TTC549 (cell line): ENCODE data around the gene ARMC2.

ENCODE experiments used
- FAIRE-seq: peaks from 2 replicates; lab custom pipeline; 2012; peaks lifted over from hg19 to GRCh38; lab: Jason Lieb, UNC

ARMC2 gene

GRCh38 chr6:108988296-108988695 is 140.1 kb downstream of the ARMC2 start:
- FAIRE-seq: no peak

GRCh38 chr6:108988765-108989164 is 140.5 kb downstream of the ARMC2 start:
- FAIRE-seq: no peak

GRCh38 chr6:108989700-108990099 is 141.5 kb downstream of the ARMC2 start:
- no peak for FAIRE-seq

DNA sequence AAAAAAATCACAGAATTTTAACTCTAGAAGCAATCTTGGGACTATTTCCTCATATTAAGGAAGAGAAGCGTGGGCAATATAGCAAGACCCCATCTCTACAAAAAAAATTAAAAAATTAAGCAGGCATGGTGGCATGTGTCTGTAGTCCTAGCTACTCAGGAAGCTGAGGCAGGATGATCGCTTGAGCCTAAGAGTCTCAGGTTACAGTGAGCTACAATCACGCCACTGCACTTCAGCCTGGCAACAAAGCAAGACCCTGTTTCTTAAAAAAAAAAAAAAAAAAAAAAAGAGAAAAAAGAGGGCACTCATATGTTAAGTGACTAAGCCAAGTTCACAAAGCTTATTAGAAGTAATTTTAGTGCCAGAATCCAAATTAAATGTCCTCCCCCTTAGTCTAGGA is 145.7 kb downstream of the ARMC2 start:
- no peak for FAIRE-seq

DNA sequence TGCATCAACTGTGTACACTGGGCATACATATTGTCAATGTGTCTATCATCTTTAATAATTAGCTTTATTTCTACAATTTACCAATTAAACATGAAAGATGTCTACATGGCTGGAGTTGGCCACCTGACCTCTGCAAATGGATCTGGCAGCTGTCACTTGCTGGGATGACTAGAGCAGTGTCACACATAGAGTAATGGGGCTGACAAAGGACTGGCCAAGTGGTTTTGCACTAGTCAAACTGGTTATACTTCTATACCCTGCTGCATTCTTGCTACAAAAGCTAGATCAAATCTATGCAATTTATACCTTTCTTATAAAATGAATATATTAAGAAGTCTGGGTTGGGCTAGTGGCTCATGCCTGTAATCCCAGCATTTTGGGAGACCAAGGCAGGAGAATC is 147.1 kb downstream of the ARMC2 start:
- no peak for FAIRE-seq

DNA sequence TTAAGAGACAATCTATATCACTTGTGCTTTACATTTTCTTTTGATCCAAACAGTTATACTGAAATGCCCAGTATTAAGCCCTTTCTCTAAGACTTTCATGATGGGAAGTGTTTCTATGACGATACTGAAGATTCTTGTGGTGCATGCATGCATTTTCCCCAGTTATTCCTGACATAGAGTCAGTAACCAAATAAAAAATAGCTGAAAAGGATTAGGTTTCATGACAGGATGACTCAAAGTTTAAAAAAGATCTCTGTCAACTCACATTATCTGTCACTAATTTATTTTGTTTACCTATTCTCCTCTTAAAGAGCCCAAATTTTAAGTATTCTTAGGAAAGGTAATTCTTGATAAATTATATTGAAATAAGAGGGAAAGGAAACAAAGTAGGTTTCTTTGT is 148.0 kb downstream of the ARMC2 start:
- FAIRE-seq: no peak

DNA sequence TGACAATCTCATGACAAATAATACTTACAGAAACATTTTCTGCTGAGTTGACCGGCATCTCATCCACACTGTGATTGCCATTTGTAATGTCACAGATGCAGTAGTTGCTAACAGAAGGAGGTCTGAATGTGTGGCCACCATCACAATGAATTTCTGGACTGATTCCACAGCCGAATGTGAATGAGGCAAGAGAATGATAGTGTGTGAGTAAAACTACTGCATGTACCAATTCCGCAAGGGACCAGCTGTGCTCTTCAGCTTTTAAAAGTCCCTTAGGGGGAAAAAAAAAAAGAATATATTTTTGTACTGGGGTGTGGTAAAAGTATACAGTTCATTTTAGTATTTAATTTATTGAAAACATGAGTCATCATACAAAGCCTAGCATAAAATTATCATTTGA is 150.3 kb downstream of the ARMC2 start:
- no peak for FAIRE-seq

- no peak for FAIRE-seq
Measured at GRCh38 chr6:108999428-108999827, 151.2 kb downstream of the ARMC2 start.

DNA sequence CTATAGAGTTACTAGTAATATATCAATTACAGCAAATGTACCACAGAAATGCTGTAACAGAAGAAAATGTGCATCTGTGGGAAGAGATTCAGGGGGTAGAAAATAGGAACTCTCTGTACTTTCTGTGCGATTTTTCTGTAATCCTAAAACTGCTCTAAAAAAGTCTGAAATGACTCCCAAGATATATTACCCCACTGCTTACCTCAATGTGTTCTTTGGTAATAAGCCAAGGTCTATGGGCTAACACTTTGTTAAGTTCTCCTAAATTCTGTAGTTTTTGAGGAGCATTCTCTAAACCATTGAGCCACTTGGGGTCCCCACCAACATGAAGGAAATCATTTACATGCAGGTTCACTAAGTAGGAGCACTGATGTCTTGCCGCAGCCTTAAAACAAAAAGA is 152.1 kb downstream of the ARMC2 start:
- FAIRE-seq: no peak

- no peak for FAIRE-seq
Measured at GRCh38 chr6:109001291-109001894, 153.2 kb downstream of the ARMC2 start.

- FAIRE-seq: no peak
Measured at GRCh38 chr6:109002051-109002697, 154.0 kb downstream of the ARMC2 start.

DNA sequence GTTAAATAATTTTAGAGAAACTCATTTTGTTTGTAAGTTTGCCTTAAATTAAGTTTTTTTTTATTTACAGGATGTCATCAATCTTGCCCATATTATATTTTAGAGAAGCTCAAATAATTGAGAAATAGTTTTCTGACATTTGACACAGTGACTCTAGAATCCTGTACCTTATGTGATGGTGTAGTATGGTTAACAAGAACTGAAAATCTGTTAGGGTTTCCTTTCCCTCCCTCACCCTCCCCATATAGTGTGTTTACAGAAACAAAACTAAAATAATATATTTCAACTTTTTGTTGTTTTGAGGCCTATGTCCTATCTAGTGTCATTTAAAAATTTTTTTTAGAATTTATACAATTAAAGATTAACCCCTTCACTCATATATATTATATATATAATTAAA is 154.7 kb downstream of the ARMC2 start:
- FAIRE-seq: no peak

- no peak for FAIRE-seq
Measured at GRCh38 chr6:109006818-109007217, 158.6 kb downstream of the ARMC2 start.

GRCh38 chr6:109007521-109007920 is 159.3 kb downstream of the ARMC2 start:
- FAIRE-seq: no peak

GRCh38 chr6:109008054-109008453 is 159.8 kb downstream of the ARMC2 start:
- FAIRE-seq: no peak

DNA sequence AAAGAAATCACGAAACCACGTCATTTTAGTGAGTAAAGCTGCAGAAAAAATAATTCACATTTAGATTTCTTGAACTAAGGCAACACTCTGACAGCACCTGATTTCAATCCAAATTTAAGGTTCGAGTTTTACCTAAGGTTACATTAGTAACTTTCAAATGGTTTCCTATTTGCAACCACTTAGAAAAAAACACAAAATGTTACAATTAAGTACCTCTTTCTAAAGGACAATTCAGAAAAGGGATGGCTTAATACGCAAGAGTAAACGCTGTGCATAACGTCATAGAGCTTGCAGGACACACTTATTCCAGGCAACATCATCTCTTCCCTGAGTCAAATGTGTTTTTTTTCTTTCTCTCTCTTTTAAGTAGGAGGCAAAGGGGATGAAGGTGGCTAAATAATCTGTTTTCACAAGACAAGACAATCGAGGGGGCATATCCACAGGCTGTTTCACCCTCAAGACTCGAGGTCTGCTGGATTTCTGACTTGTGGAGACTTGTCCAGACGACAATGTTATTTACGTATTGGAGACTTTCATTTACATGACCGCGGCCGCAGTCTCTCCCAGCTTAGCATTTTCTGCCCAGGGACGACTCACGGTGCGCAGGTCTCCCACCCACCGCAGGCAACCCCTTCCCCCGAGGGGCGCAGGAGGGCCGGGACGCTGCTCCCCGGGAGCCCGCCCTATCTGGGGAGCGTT is 160.5 kb downstream of the ARMC2 start:
- peak; percentile 7 for FAIRE-seq

- FAIRE-seq: no peak
Measured at GRCh38 chr6:109009236-109009961, 161.2 kb downstream of the ARMC2 start.

DNA sequence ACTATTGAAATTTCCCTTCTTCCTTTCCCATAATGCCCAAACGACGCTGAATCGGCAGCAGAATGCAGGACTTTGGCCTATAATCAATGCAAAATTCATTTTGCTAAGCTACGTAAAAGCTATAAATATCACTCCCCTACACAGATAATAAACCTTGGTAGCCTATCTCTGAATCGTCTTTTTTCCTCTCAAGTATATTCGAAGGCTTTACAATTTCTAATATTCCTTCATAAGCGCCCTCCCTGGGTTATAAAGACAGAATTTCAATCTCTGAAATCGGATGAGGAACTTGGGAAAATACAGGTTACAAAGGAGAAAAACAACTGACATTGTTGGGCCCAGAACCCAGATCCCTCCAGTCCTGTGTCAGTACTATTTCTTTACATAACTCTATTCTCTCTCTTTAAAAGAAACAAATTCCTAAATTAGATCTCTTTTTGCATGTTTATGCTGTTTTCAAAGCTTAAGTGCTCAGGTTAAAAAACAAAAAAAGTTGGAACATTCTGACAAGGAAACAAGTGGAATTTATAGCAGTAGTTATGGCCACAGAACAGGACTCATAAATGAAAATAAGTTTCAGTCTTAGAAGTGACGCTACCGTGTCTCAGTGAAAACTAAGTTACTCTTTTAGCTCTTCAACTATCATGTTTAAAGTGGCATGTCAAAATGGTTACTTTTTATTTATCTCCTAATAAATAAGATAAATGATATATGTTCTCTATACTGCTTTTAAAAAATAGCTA is 161.9 kb downstream of the ARMC2 start:
- FAIRE-seq: no peak

DNA sequence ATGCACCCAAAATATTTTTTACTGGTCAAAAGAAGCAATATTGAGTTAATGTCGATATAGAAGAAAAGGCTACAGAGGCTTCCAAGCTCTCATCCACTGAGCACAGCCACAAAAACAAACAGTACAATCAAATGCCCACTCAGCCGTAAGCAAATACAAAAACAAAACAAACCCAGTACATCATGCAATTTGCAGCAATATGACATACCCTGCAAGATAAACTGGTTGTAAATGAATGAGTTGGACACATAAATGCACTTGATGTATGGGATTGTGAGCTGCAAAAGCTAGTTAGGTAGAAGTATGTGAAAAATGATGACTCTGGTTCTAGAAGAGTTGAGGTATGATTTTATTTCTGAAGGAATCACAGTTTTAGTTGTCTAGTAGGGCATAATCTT is 162.5 kb downstream of the ARMC2 start:
- FAIRE-seq: no peak

DNA sequence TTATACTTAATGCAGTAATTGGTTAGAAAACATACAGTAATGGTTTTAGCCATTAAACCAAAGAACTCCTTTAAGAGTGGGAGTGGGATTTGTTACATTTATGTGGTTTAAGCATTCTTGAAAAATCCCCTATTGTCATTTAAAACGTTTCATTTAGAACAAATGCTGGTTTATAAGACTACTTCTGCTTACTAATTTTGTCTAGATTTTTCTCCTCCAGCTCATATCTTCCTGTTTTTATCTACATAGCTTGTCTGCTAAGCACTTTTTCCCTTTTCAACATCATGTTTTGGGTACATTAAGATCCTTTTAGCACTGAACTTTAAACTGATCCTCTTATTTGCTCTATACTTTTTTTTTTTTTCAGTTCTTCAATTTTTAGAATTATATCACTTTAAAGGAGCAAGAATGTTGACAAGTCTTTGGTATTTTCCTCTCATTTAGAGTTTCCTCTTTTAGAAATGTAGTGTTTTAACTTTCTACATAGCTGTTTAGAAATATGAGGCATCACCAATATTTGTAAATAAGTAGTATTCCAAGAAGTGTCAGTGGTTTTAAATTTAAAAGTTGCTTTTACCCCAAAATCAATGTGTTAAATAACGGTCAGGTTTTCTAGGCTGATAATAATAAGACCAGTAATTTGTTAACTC is 165.6 kb downstream of the ARMC2 start:
- no peak for FAIRE-seq

DNA sequence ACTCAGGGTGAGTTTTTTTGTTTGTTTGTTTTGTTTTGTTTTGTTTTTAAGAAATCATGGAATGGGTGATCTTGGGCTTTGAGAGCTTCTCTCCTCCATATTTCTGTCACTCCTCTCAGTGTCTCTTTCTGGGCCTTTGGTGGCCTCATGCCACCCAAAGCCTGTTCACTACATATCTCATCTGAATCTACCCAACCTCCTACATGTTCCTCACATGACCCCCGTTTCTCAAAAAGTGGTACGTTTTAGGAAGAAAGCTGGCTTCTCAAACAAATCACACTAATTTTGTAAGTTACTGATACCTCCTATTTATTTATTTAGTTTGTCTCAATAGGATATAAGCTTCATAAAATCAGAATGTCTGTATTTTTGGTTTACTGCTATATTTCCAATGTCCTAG is 166.4 kb downstream of the ARMC2 start:
- FAIRE-seq: no peak

DNA sequence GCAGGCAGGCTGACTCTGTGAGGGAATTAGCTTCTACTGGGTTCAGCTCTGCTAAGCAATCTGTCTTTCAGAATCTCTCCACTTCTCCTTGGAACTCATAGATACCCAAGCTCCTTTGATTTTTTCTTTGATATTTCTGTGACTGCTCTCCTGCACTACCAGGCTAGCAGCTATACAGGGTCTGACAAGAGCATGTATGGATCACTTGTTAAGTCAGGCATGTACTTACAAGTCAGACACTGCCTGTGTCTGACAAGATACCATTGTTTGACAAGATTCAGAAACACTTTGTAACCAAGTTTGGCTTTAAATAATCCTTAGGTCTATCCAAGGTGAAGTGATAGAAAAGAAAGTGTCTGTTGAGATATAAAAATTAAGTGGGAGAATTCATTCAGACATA is 167.0 kb downstream of the ARMC2 start:
- no peak for FAIRE-seq
